Fibroblast of the conjunctiva (primary cell): Measurements from ENCODE around the gene MDFIC.
A peak's percentile ranks its signal among the peaks of the same experiment; 100 is the strongest.

Experiments used
- DNase-seq: peaks from one replicate; pipeline ENCODE4 v3.0.0-alpha.2; 2010; ENCODE audit warnings: low read depth

MDFIC gene

DNA sequence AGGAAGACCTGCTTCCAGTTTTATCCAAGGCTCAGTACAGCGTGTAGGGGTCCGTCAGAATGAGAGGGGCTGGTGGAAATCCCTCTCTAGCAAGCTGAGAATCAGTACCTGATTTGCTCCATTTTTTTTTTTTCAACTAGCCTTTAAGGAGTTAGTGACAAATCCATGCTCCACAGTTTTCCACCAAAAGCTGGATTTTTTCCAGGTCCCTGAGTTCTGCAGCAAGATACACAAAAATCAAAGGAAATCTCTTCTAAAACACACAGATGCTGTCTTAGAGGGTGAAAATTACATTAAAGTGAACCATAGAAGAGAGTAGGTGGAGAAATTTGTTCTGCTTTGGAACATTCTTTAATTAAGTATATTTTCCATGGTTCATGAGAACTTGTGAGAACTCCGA is 30.4 kb downstream of the MDFIC start:
- DNase-seq: no peak

DNA sequence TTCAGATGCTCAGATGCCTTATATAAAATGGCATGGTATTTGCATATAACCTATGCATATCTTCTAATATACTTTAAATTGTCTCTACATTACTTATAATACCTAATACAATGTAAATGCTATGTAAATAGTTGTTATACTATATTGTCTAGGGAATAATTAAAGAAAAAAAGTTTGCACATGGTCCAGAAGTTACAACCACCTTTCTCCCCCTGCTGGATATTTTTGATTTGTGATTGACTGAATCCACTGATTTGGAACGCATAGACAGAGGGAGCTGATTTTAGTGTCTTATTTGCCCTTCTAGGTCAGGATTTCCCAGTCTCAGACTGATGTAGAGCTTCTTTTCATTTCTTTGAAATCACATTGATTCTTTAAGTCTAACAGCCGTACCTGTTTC is 31.8 kb downstream of the MDFIC start:
- no peak for DNase-seq

DNA sequence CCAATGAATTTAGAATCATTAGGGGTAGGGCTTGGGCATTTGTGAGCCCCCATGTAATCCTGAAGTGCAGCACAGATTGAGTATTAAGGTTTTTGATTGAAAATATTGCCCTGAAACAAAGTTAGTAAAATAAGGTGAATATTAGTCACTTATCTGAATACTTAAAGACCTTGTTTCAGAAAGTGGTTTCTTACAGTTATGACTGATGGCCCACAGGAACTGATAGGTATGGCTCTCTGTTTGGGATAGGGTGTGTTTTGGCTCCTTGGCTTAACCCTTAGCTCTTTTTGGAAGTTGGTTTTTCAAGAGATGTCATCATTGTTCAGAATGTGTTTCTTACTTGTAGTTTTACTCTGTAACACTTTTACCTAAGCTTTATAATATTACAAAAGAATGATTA is 34.8 kb downstream of the MDFIC start:
- DNase-seq: no peak

DNA sequence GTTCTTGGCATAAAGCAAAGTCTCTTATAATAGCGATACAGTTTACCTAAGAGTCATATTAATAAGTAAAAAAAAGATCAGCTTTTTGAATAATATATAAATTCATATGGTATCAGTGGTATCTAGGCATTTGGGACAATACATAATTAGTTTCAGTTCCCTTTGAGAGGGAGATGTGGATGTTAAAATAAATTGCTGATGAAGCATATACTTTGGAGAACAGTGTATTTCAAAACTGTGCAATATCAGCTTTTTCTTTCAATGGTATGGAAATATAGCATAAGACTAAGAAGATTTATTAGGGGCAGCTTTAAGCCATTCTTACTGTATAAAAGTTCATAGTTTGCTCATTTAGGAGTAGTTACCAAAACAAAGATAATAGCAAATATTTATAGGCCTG is 35.5 kb downstream of the MDFIC start:
- DNase-seq: no peak

DNA sequence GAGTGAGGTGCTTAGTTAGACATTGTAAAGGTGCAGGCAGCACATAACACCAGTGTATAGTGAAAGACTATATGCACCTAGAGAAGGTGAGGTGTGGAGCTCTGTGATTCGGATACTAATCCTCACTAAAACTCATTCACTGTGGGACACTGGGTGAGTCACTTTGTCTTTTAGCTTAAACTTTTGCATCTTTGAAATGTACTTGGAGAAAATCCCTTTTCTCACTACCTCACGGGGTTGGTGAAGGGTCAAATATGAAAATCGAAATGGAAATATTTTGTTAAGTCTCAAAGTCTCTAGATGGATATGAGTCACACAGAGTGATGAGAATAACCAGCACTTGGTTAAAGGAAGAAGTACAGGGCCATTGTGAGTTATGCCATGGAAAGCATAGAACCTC is 38.0 kb downstream of the MDFIC start:
- DNase-seq: peak; percentile 8

DNA sequence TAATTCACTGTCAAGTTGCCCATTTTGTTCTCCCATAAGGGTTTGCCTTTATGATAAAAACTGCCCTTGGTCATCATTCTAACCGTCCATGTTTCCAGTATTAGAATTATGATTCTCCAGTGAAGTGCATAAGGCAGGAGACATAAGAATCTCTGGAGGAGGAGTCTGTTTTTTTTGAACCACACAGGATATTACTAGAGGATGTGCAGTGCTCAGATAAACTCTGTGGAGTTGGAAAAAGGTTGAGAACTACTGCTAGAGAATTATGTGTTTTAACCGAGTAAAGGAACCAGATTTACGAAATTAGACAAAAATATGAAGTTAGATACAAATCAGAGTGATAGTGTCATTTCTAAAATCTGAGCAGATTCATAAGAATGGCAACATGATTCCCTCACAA is 40.5 kb downstream of the MDFIC start:
- no peak for DNase-seq

DNA sequence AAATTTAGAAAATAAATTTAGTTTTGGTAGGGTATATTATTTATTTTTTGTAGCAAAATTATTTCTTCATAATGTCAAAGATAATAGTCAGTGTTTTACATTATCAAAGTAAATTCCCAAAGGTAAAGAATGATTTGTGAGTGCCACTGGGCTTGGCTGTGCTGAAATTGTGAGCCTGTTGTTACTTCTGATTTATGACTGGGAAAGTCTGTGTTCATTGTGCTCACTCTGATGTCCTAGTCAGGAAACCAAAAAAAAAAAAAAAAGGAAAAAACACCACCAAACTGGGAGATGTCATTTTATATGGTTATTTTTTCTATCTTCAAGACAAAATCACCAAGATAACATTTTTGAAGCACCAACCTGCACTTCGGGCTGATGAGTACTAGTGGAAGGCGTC is 44.3 kb downstream of the MDFIC start:
- DNase-seq: no peak

DNA sequence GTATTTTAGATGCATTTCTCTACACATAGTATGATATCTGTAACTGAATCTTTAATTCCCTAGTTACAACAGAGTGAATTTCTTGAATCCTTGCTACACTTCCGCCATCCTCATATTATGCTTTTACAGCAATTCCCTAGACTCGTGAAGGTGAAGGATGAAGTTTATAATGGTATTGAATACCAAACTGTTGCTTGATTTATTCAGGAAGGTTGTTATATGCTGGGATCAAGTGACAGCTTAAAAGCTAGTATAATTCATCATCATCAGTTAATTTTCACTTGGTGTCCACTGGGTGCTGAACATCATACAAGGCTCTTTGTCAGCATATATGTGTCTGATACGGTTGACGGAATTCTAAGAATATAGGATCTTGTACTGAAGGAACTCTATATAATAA is 47.2 kb downstream of the MDFIC start:
- no peak for DNase-seq

DNA sequence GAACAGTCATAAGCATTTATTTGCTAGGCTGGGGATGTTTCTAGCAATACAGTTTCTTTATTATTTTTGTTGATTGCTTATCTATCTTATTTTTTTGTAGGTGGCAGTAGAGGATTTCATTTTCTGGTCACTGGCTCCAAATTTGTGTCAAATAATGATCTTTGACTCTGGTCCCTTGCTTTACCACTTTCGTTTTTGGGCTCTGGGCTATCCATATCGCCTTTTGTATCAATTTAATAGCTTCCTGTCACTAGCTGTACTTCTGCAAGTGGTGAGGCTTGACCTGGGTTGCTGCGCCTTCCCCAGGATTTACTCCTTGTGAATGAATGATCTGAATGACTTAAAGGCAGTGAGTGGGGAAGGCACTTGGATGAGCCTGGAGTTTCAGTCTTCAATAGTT is 48.4 kb downstream of the MDFIC start:
- no peak for DNase-seq

DNA sequence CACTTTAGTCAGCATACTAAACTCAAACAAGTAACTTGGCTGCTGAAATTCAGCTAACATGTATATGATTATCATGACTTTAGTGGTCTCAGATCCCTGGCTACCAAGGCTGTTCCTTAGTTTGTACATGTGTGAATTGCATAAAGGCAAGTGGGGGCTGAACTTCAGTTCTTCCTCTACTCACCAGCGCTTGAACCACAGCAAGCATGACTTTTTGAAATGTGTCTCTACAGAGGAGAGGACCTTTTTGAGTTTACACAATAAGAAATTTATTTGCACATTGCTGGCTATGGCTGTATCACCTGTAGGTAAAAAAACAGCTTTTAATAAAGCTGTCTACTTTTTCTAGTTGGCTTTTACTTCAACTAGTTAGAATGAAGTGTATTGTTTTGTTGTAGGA is 48.8 kb downstream of the MDFIC start:
- no peak for DNase-seq

DNA sequence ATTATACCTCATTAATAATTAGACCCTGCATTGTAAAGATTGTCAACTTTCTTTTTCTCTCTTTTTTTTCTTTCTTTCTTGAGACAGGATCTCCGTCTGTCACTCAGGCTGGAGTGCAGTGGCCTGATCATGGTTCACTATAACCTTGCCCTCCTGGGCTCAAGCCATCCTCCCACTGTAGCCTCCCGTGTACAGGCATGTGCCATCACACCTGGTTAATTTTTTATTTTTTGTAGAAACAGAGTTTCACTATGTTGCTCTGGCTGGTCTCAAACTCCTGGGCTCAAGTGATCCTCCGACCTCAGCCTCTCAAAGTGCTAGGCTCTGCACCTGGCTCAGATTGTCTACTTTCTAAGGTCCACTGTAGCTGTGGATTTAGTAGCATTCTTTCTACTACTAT is 50.7 kb downstream of the MDFIC start:
- DNase-seq: no peak

DNA sequence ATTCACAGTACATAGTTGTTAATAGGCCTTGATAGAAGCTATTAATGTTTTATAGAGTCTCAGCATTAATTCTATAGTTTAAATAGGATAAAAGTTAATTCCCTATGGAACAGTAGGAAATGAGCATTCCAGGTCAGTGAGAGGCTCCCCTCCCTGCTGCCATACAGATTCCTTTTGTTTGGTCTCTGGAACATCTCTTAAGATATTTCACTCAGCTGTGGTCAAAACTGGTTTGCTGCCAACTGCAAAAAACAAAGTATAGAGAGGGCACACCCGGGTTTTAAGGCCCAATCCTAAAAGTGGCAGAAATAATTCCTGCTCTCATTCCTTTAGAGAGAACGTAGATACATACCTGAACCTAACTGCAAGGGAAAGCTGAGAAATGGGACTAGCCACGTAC is 51.3 kb downstream of the MDFIC start:
- peak; percentile 10 for DNase-seq

DNA sequence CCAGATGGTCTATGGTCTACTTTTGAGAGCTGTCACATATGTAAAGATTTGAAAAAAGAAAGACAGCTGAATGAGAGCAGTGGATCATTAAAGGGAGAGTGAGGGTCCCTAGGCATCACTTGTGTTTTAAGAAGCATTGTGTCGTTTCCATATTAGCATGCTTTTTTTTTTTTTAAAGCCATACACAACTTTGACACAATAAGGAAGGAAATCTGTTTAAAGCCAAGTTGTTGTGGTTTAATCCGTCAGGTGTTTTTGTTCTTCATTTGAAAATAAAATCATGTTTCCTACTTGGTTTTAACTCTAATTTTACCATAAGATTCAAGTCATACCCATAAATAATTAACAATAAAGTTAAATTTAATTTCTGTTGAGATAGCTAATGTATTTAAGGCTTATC is 53.5 kb downstream of the MDFIC start:
- no peak for DNase-seq

DNA sequence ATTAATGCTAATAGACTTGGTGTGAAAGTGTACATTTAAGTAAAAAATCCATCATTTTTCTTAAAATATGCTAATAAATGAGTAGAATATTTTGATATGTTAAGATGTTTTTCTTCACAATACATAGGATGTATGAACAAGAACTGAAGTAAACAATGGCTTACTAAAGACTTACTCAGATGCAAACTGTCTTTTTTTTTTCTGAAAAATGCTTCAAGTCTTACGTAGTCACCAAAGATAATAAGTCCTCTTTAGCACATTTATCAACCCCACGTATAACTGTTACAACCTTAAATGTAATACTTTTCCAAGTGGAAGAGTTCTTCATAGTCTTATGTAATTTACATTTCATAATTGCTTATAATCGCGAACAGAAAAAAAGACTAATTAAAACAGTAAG is 54.8 kb downstream of the MDFIC start:
- no peak for DNase-seq

DNA sequence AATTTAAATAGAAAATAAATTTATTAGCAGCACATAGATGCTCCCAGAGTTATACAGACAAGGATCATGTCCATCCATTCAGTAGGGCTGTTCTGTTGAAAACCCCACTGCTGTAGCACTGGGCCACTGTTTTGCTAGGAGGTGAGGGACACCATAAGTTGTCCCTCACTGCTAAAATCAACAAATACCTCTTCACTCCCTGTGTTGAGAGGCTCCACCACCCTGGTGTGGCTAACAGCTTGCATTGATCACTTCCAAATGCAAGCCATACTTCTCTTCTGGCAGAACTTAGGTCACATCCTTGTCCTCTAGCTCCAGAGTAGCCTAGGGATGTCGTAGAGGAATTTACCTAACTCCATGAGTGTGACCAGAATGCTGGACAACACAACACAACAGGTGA is 55.4 kb downstream of the MDFIC start:
- DNase-seq: no peak

DNA sequence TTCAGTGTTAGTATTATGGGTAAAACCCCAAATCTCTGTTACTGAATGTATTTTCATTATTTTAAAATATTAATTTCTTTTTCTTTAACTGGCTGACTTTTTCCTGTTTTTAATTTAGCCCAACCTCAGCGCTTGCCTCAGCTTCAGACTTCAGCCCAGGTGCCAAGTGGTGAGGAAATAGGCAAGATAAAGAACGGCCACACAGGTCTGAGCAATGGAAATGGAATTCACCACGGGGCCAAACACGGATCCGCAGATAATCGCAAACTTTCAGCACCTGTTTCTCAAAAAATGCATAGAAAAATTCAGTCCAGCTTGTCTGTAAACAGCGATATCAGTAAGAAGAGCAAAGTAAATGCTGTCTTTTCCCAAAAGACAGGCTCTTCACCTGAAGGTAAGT is 57.5 kb downstream of the MDFIC start:
- no peak for DNase-seq

DNA sequence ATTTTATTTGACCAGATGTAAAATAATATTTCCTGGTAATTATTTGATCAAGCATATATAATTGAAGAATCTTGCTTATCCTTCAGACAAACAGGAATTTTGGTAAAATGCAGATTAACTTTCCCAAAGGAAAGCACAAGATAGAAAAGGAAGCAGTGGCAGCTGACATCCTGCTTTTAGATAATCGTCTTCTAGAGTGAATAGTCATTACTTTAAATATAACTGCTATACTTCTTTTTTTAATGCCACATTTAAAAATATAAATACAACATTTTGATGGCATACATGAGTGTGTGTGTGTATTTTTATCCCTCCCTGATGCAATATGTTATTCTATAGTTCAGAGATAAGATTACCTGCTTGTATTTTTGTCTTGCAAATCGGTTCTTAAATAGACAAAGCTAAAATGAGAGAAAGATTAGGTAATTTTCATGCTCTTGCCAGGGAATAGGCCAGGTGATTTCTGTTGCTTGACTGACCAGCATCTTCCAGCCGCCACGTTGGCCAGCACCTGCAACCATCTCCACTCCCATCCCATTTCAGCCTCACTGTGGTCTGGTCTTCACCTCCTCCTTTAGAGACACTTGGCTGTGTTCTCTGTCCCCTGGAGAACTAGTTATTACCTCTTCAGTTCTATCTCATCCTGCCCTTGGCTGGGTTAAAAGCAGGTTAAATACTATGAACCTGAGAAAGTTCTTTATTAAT is 58.1 kb downstream of the MDFIC start:
- DNase-seq: no peak

DNA sequence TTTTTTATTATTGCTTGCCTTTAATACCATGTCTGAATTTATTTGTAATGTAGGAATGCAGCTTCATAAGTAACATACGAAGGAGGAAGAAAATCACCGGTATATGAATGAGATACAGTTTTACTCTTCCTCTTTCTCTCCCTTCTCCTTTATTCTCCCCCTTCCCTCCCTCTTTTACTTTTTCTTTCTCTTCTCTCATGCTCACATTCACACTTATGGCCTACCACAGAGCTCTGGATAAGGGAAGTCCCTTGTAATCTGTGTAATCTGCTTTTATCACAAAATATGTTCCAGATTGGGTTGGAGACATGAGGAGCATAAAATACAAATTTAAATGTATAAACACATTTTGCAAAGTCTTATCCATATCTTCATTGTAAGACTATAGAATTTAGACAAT is 59.4 kb downstream of the MDFIC start:
- no peak for DNase-seq

DNA sequence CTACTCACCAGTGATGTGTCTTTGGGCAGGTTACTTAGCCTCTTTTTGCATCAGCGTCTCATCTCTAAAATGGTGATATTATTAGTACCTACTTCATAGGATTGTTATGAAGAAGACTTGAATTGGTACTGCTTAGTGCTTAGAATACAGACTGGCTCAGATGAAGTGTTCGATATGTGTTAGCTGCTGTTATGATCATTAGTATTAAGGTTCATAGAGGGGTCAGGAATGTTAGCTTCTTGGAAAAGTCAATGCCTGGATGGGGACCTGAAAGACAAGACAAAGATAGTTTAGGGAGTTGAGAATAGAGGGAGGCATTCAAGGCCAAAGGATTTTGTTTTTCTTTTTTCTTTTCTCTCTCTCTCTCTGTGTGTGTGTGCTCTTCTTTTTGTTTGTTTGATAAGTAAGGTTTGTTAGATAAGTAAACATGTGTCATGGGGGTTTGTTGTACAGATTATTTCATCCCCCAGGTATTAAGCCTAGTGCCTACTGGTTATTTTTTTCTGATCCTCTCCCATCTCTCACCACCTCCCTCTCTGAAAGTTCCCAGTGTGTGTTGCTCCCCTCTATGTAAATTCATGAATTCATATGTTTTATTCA is 63.3 kb downstream of the MDFIC start:
- DNase-seq: no peak

DNA sequence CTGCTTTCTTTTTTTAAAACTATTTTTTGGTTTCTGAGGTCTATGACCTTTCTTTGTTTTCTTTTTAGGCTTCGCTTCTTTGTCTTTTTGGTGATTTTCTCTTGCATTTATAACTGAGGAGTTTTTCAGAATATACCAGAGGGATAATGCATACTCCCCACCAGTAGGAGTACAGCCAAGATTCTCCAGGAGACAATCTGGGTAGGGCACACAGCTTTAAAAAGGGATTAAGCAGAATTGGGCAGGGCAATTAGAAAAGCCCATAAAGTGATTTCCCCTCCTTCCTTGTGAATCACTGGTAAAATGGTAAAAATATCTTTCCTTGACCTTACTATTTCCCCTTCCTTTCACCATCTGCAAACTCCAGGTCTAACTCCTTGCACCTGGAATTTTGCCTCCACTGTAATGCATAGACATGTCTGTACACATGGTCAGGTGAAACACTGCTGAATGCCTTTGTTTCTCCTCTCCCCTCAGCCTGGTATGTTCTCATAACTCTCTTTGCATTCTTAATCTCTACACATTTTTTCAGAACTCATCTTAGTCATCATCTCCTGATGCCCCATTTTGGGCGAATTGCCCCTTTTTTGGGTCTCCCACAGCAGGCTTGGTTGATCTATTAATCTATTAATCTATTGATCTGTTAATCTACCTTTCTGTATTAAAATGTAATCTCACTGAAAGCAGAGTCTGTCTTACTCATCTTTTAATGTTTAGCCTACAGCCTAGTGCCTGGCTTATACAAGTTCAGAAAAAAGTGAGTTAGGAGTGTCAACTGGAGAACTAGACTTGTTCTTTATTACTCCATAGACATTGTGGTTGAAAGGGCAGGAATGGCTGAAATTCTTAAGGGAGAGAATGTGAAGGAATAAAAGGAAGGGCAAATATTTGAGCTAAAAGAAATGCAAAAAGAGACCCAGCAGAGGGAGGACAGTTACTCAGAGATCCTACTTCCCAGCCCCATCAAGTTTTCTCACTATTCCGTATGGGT is 64.6 kb downstream of the MDFIC start:
- DNase-seq: no peak

DNA sequence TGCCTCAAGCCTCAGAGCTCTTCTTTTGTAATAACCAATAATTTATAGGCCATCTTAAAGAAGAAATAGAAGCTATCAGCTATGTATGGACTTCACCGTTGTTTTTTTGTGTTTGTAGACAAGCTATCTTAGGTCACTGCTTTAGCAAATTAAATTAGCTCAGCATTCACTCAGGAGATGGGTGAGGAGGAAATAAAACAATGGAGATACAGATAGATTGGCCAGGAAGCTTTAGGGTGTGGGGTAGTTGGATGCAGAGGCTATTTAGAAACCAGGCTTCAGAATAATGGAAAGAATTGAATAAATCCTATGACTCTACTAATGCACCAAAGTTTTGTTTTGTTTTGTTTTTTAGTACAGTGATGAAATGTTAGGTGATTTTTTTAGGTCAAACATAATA is 66.1 kb downstream of the MDFIC start:
- no peak for DNase-seq

DNA sequence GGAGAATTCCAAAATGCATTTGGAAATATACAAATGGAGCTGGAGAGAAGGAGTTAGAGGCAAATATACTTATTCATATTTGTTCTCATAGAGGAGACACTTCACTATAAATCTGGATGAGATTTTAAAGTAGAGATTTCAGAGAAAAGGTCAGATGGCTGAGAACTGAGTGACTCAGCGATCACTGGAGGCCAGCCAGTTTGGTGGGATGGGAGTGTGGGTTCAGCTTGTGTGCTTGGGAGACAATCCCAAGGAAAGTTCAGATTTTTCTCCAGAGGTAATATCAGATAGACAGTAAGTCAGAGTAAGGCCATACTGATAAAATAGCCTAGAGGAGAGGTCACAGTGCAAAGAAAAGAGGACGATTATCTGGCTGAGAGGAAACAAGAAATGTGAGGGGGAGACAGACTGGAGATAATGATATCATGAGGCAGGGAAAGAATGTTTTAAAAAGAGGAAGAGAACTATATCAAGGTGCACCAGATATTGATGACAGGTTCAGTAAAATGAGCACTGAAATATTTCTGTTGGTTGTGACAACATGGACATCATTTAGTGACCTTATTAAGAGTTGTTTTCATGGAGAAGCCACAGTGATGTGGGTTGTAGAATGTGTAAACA is 67.0 kb downstream of the MDFIC start:
- peak; percentile 36 for DNase-seq

DNA sequence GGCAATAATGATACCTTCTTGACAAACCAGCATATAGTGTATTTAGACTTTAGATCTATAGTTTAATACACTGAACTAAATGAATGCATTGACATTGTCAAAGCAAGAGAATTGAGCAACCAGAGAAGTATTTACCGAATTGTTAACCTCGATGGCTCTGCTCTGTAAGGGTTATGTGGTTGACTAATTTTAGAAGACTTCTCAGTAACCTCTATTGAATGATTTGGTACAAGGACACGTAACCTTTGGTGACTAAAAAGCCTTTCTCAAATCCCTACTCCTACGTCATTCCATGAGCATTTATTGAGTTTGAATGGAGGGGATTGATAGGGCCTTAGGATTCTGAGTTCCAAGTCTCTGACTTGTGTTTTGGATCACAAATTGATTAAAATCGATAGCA is 67.6 kb downstream of the MDFIC start:
- no peak for DNase-seq
